HepG2 (cell line): ENCODE data around the gene KLHL21. TPM values are rescaled to one million over a fixed set of nuclear protein-coding genes. Genes with fewer than 3 reads are reported as not detected.

Experiments
- AFF4 ChIP-seq: sonication (generic); formaldehyde crosslinking; IDR thresholded peaks from 2 replicates; pipeline ENCODE4 v1.4.0; 2020; ENCODE audit warnings: missing genetic modification reagents
- ARID4A ChIP-seq: sonication (generic); formaldehyde crosslinking; IDR thresholded peaks from 2 replicates; pipeline ENCODE4 v1.5.0; 2020; ENCODE audit warnings: mild to moderate bottlenecking, missing genetic modification reagents, borderline replicate concordance
- FOXP1 ChIP-seq, 2 experiments: fragments of 450-650 bp in 1 of 2; IDR thresholded peaks; 2 replicates each; pipeline ENCODE4 v1.6.1; 2017 to 2018; ENCODE audit warnings: antibody characterized with exemption in 1 of 2
- KAT8 ChIP-seq: IDR thresholded peaks from 2 replicates; pipeline ENCODE4 v1.6.1; 2016; ENCODE audit warnings: missing genetic modification reagents, missing compliant biosample characterization
- KDM1A ChIP-seq: IDR thresholded peaks from 2 replicates; pipeline ENCODE4 v1.6.1; 2016; ENCODE audit warnings: missing compliant biosample characterization
- MAFF ChIP-seq: IDR thresholded peaks from 2 replicates; pipeline ENCODE4 v1.6.1; 2011; ENCODE audit warnings: low read depth, low read length, improper control_type of control experiment
- MXI1 ChIP-seq: IDR thresholded peaks from 3 replicates; pipeline ENCODE4 v1.6.1; 2012; ENCODE audit warnings: low read depth, low read length, inconsistent platforms, borderline replicate concordance
- NBN ChIP-seq: fragments of 450-650 bp; conservative IDR thresholded peaks from 2 replicates; pipeline ENCODE4 v1.6.1; 2017
- PHF8 ChIP-seq: sonication (generic); formaldehyde crosslinking; IDR thresholded peaks from 2 replicates; pipeline ENCODE4 v1.5.0; 2020; ENCODE audit warnings: missing genetic modification reagents
- PITX1 ChIP-seq: sonication (generic); formaldehyde crosslinking; IDR thresholded peaks from 2 replicates; pipeline ENCODE4 v1.5.1; 2020; ENCODE audit warnings: mild to moderate bottlenecking, missing genetic modification reagents
- POLR2G ChIP-seq: fragments of 200-400 bp; formaldehyde crosslinking; IDR thresholded peaks from 2 replicates; pipeline ENCODE4 v1.6.1; 2018; ENCODE audit warnings: mild to moderate bottlenecking, low read depth, low read length, moderate library complexity
- RFXAP ChIP-seq: sonication (generic); formaldehyde crosslinking; IDR thresholded peaks from 2 replicates; pipeline ENCODE4 v1.4.0; 2020; ENCODE audit warnings: missing genetic modification reagents, borderline replicate concordance
- RXRA ChIP-seq: sonication (generic); formaldehyde crosslinking; IDR thresholded peaks from 2 replicates; pipeline ENCODE4 v1.5.1; 2020; ENCODE audit warnings: missing genetic modification reagents
- ZBTB49 ChIP-seq: sonication (generic); formaldehyde crosslinking; IDR thresholded peaks from 2 replicates; pipeline ENCODE4 v1.4.0; 2020; ENCODE audit warnings: missing genetic modification reagents, borderline replicate concordance
- ZNF598 ChIP-seq: sonication (generic); formaldehyde crosslinking; IDR thresholded peaks from 2 replicates; pipeline ENCODE4 v1.5.1; 2020; ENCODE audit warnings: mild to moderate bottlenecking, missing genetic modification reagents, borderline replicate concordance
- polyA plus RNA-seq, 8 experiments: library from polyadenylated mRNA; depleted of rRNA in 3 of 8; stranded (reverse) in 7 of 8; unstranded in 1 of 8; fragments of >200 nt; fragmentation: Illumina TruSeq in 4 of 8; extraction: Trizol in 4 of 8; gene quantifications; 2 replicates each; pipeline versions ENCODE4 v1.2.1 to v1.2.3, GENCODE V29; 2011 to 2016; ENCODE audit warnings: low read depth in 4 of 8, missing spikeins in 1 of 8, mixed read lengths in 1 of 8; ENCODE audit not compliant: insufficient read depth in 1 of 8
- total RNA-seq, 5 experiments: library from RNA; depleted of rRNA; stranded (reverse); fragments of >200 nt; fragmentation: Illumina TruSeq; extraction: Trizol; gene quantifications; 2 replicates each; pipeline ENCODE4 v1.2.3, GENCODE V29; 2016; ENCODE audit warnings: low read depth in 1 of 5

Gene KLHL21
- total and polyA plus RNA-seq, 2 of the 13 experiments (the other 11 are each of a cell fraction or from before 2014, with no cell fraction given), result 14.8 to 25.0 TPM

- TF ChIP-seq KAT8 (CRISPR knock-in tag), result no peak
- TF ChIP-seq ARID4A, result peak; percentile 30; the same call in 1 of the 2 replicates
- no peak for TF ChIP-seq PITX1 (CRISPR knock-in tag)
- no peak for TF ChIP-seq ZBTB49 (CRISPR knock-in tag)
- TF ChIP-seq ZNF598 (CRISPR knock-in tag), result no peak
- TF ChIP-seq MAFF, result no peak
- TF ChIP-seq NBN, result no peak
- TF ChIP-seq FOXP1 (IDR thresholded peaks at IDR 0.05), result no peak
- no peak for TF ChIP-seq FOXP1 (CRISPR knock-in tag; IDR thresholded peaks at IDR 0.05)
- no peak for TF ChIP-seq AFF4
- no peak for TF ChIP-seq RXRA (CRISPR knock-in tag)
- TF ChIP-seq MXI1, result no peak
- no peak for TF ChIP-seq RFXAP (CRISPR knock-in tag)
- 0 out of 2 replicates have a peak, but pooled peaks have one; percentile 9 for TF ChIP-seq PHF8 (CRISPR knock-in tag)
- TF ChIP-seq KDM1A (CRISPR knock-in tag), result no peak
- no peak for TF ChIP-seq POLR2G
These were observed 12.5 kb upstream of the KLHL21 start (continued) for GRCh38 chr1:6614929-6615785.
